Measurements from ENCODE around the gene TCF7L2.

The TCF7L2 gene

GRCh38 chr10:113053091-113053490, 103.0 kb downstream of the TCF7L2 start:
- H3K27ac ChIP-seq (ENCODE audit: low read depth, low read length, poor library complexity, severe bottlenecking), result no peak overlapping the region
- H3K4me2 ChIP-seq (ENCODE audit: low read length), result no peak overlapping the region

GRCh38 chr10:113053881-113054280, 103.8 kb downstream of the TCF7L2 start:
- Histone ChIP-seq H3K9me3 (ENCODE audit: low read length) (no peaks in the 10 kb centered on the region), H3K79me2 (ENCODE audit: insufficient read depth, low read length) (peaks cover 8% of the 10 kb centered on the region; the same call in 1 of the 2 replicates), H3K4me1 (ENCODE audit: insufficient read depth, low read length, severe bottlenecking) (peaks cover 87% of the 10 kb centered on the region), H3K27ac (ENCODE audit: low read depth, low read length, poor library complexity, severe bottlenecking) (no peak overlapping the region), H3K9ac (ENCODE audit: low read length) (no peak overlapping the region), H3F3A (ENCODE audit: insufficient read depth, low read length) (no peaks in the 10 kb centered on the region), H3K27me3 (ENCODE audit: insufficient read depth, low read length) (no peaks in the 10 kb centered on the region), H2AFZ (ENCODE audit: low read length) (no peak overlapping the region), H3K4me3 (ENCODE audit: low read depth, low read length, poor library complexity, severe bottlenecking) (no peak overlapping the region), H4K20me1 (ENCODE audit: insufficient read depth, low read length) (no peaks in the 10 kb centered on the region), H3K36me3 (ENCODE audit: insufficient read depth, low read length) (0 out of 2 replicates have a peak, but pooled peaks cover 6% of the 10 kb centered on the region), H3K4me2 (ENCODE audit: low read length) (no peak overlapping the region), H3K9me2 (ENCODE audit: low read depth, low read length) (no peaks in the 10 kb centered on the region)
- TF ChIP-seq EZH2 (IDR thresholded peaks at IDR 0.05; ENCODE audit: borderline replicate concordance, low read length), result no peak
- TF ChIP-seq CTCF (IDR thresholded peaks at IDR 0.05; ENCODE audit: low read length), result no peak

More at GRCh38 chr10:113053091-113053490, 103.0 kb downstream of the TCF7L2 start:
- no peak overlapping the region for H3K4me3 ChIP-seq (ENCODE audit: low read depth, low read length, poor library complexity, severe bottlenecking)
- no peak for TF ChIP-seq EZH2 (IDR thresholded peaks at IDR 0.05; ENCODE audit: borderline replicate concordance, low read length)
- no peak for TF ChIP-seq CTCF (IDR thresholded peaks at IDR 0.05; ENCODE audit: low read length)
- no peaks in the 10 kb centered on the region for H3F3A ChIP-seq (ENCODE audit: insufficient read depth, low read length)
- no peaks in the 10 kb centered on the region for H3K27me3 ChIP-seq (ENCODE audit: insufficient read depth, low read length)
- 0 out of 2 replicates have a peak, but pooled peaks cover 6% of the 10 kb centered on the region for H3K36me3 ChIP-seq (ENCODE audit: insufficient read depth, low read length)
- no peak overlapping the region for H3K9ac ChIP-seq (ENCODE audit: low read length)
- H4K20me1 ChIP-seq (ENCODE audit: insufficient read depth, low read length), result no peaks in the 10 kb centered on the region
- H3K9me3 ChIP-seq (ENCODE audit: low read length), result no peaks in the 10 kb centered on the region
- no peak overlapping the region for H2AFZ ChIP-seq (ENCODE audit: low read length)
- H3K79me2 ChIP-seq (ENCODE audit: insufficient read depth, low read length), result peaks cover 8% of the 10 kb centered on the region; the same call in 1 of the 2 replicates
- peaks cover 87% of the 10 kb centered on the region for H3K4me1 ChIP-seq (ENCODE audit: insufficient read depth, low read length, severe bottlenecking)
- no peaks in the 10 kb centered on the region for H3K9me2 ChIP-seq (ENCODE audit: low read depth, low read length)

- H3K9me3 ChIP-seq (ENCODE audit: low read length), result no peaks in the 10 kb centered on the region
- no peak overlapping the region for H2AFZ ChIP-seq (ENCODE audit: low read length)
- TF ChIP-seq CTCF (IDR thresholded peaks at IDR 0.05; ENCODE audit: low read length), result no peak
- no peak for TF ChIP-seq EZH2 (IDR thresholded peaks at IDR 0.05; ENCODE audit: borderline replicate concordance, low read length)
- H4K20me1 ChIP-seq (ENCODE audit: insufficient read depth, low read length), result no peaks in the 10 kb centered on the region
- no peaks in the 10 kb centered on the region for H3K27me3 ChIP-seq (ENCODE audit: insufficient read depth, low read length)
- H3K4me1 ChIP-seq (ENCODE audit: insufficient read depth, low read length, severe bottlenecking), result peaks cover 87% of the 10 kb centered on the region
- H3K9ac ChIP-seq (ENCODE audit: low read length), result no peak overlapping the region
- H3K36me3 ChIP-seq (ENCODE audit: insufficient read depth, low read length), result 0 out of 2 replicates have a peak, but pooled peaks cover 6% of the 10 kb centered on the region
- peaks cover 15% of the 10 kb centered on the region; the same call in 1 of the 2 replicates for H3K79me2 ChIP-seq (ENCODE audit: insufficient read depth, low read length)
- no peak overlapping the region for H3K27ac ChIP-seq (ENCODE audit: low read depth, low read length, poor library complexity, severe bottlenecking)
- no peaks in the 10 kb centered on the region for H3K9me2 ChIP-seq (ENCODE audit: low read depth, low read length)
- H3K4me3 ChIP-seq (ENCODE audit: low read depth, low read length, poor library complexity, severe bottlenecking), result no peak overlapping the region
- H3K4me2 ChIP-seq (ENCODE audit: low read length), result no peak overlapping the region
- H3F3A ChIP-seq (ENCODE audit: insufficient read depth, low read length), result no peaks in the 10 kb centered on the region
Measured at GRCh38 chr10:113055458-113055857, 105.4 kb downstream of the TCF7L2 start.
